ENCODE results near the gene NEGR1. TPM values are rescaled to one million over a fixed set of nuclear protein-coding genes. Genes with fewer than 3 reads are reported as not detected.

Gene NEGR1
- total RNA-seq, 4 donors from 2014 or later = 34.5 to 58.8 (median 48.5) TPM

- no peak for TF ChIP-seq EP300 (IDR thresholded peaks at IDR 0.05)
- no peak for TF ChIP-seq POLR2AphosphoS5 (IDR thresholded peaks at IDR 0.05)
- TF ChIP-seq POLR2A (IDR thresholded peaks at IDR 0.05; ENCODE audit: low read depth) = no peak
- no peak for TF ChIP-seq CTCF (IDR thresholded peaks at IDR 0.05)
- Histone ChIP-seq H3K27me3 (no peaks in the 10 kb centered on the region), H3K36me3 (no peaks in the 10 kb centered on the region), H3K4me1 (no peaks in the 10 kb centered on the region), H3K4me3 (no peak overlapping the region), H3K9me3 (no peaks in the 10 kb centered on the region), H3K27ac (replicated peaks in 1 of 4) (no peak overlapping the region)
- DNase-seq (ENCODE audit: extremely low spot score) = no peak
- 91% methylated on average over 1 of the region's 1 CpG for WGBS
- intact Hi-C loops (cut with DNase I) = no loop called here
Observed at GRCh38 chr1:71698186-71698585, 584.2 kb downstream of the NEGR1 start.

- no peak for TF ChIP-seq EP300 (IDR thresholded peaks at IDR 0.05)
- Histone ChIP-seq H3K9me3 (no peaks in the 10 kb centered on the region), H3K4me3 (no peak overlapping the region), H3K4me1 (no peaks in the 10 kb centered on the region), H3K36me3 (no peaks in the 10 kb centered on the region), H3K27me3 (no peaks in the 10 kb centered on the region), H3K27ac (replicated peaks in 1 of 4) (no peak overlapping the region)
- intact Hi-C loops (cut with DNase I) = no loop called here
- DNase-seq (ENCODE audit: extremely low spot score) = no peak
- 82% methylated on average over 1 of the region's 1 CpG for WGBS
Observed at GRCh38 chr1:71695821-71696220, 586.5 kb downstream of the NEGR1 start.

GRCh38 chr1:71695084-71695483 lies 587.3 kb downstream of the NEGR1 start:
- H3K4me3 ChIP-seq = no peak overlapping the region
- no peak overlapping the region for H3K27ac ChIP-seq (replicated peaks in 1 of 4)
- DNase-seq (ENCODE audit: extremely low spot score) = no peak
- no peaks in the 10 kb centered on the region for H3K9me3 ChIP-seq
- TF ChIP-seq CTCF (IDR thresholded peaks at IDR 0.05) = no peak
- no peak for TF ChIP-seq POLR2A (IDR thresholded peaks at IDR 0.05; ENCODE audit: low read depth)
- TF ChIP-seq EP300 (IDR thresholded peaks at IDR 0.05) = no peak
- TF ChIP-seq POLR2AphosphoS5 (IDR thresholded peaks at IDR 0.05) = no peak
- 87% methylated on average over 1 of the region's 1 CpG for WGBS
- intact Hi-C loops (cut with DNase I) = no loop called here
- no peaks in the 10 kb centered on the region for H3K27me3 ChIP-seq
- no peaks in the 10 kb centered on the region for H3K4me1 ChIP-seq
- no peaks in the 10 kb centered on the region for H3K36me3 ChIP-seq

- intact Hi-C loops (cut with DNase I) = no loop called here
- no peaks in the 10 kb centered on the region for H3K9me3 ChIP-seq
- DNase-seq (ENCODE audit: extremely low spot score) = no peak
- H3K4me3 ChIP-seq = no peak overlapping the region
- H3K27me3 ChIP-seq = no peaks in the 10 kb centered on the region
- no peak for TF ChIP-seq CTCF (IDR thresholded peaks at IDR 0.05)
- no peak for TF ChIP-seq POLR2AphosphoS5 (IDR thresholded peaks at IDR 0.05)
- TF ChIP-seq EP300 (IDR thresholded peaks at IDR 0.05) = no peak
- TF ChIP-seq POLR2A (IDR thresholded peaks at IDR 0.05; ENCODE audit: low read depth) = no peak
- no peak overlapping the region for H3K27ac ChIP-seq (replicated peaks in 1 of 4)
- H3K4me1 ChIP-seq = no peaks in the 10 kb centered on the region
- H3K36me3 ChIP-seq = no peaks in the 10 kb centered on the region
Observed at GRCh38 chr1:71693581-71693980, 588.8 kb downstream of the NEGR1 start.

- no peaks in the 10 kb centered on the region for H3K27me3 ChIP-seq
- no peak for DNase-seq (ENCODE audit: extremely low spot score)
- no peaks in the 10 kb centered on the region for H3K36me3 ChIP-seq
- H3K4me1 ChIP-seq = no peaks in the 10 kb centered on the region
- intact Hi-C loops (cut with DNase I) = no loop called here
- H3K9me3 ChIP-seq = no peaks in the 10 kb centered on the region
- no peak overlapping the region for H3K27ac ChIP-seq (replicated peaks in 1 of 4)
- WGBS = 84% methylated on average over 2 of the region's 2 CpGs
- no peak overlapping the region for H3K4me3 ChIP-seq
- no peak for TF ChIP-seq POLR2AphosphoS5 (IDR thresholded peaks at IDR 0.05)
- no peak for TF ChIP-seq CTCF (IDR thresholded peaks at IDR 0.05)
- TF ChIP-seq EP300 (IDR thresholded peaks at IDR 0.05) = no peak
- TF ChIP-seq POLR2A (IDR thresholded peaks at IDR 0.05; ENCODE audit: low read depth) = no peak
Observed at GRCh38 chr1:71689635-71690034, 592.7 kb downstream of the NEGR1 start.
